ENCODE data around the gene ERCC6L2. TPM values are rescaled to one million over a fixed set of nuclear protein-coding genes. Genes with fewer than 3 reads are reported as not detected.

ERCC6L2 gene
- total and polyA plus RNA-seq, 9 of the 15 experiments (the other 6 are each of a cell fraction or from before 2014, with no cell fraction given): 7.8 to 42.8 (median 23.6) TPM

DNA sequence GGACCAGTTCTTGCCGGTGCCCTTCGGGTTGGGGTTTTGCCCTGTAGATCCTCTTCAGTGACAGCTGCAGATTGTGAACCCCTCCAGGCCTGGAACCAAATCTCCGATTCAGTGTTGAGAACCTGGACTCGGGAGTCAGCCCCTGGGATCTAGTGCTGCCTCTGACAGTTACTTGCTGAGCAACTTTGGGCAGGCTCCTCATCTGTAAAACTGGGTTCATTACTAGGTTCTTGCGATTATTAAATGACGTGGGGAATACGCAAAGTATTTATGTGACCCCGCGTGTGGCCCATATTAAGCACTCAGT, 600 bp downstream of the ERCC6L2 start (continued):
- 0 out of 2 replicates have a peak, but pooled peaks have one; percentile 2 for TF ChIP-seq ERF (CRISPR knock-in tag; IDR thresholded peaks at IDR 0.05)
- TF ChIP-seq NCOR1 (IDR thresholded peaks at IDR 0.05): 0 out of 2 replicates have a peak, but pooled peaks have one; percentile 0
- TF ChIP-seq ZNF239 (CRISPR knock-in tag; IDR thresholded peaks at IDR 0.05): no peak
- TF ChIP-seq, protein P1, sequence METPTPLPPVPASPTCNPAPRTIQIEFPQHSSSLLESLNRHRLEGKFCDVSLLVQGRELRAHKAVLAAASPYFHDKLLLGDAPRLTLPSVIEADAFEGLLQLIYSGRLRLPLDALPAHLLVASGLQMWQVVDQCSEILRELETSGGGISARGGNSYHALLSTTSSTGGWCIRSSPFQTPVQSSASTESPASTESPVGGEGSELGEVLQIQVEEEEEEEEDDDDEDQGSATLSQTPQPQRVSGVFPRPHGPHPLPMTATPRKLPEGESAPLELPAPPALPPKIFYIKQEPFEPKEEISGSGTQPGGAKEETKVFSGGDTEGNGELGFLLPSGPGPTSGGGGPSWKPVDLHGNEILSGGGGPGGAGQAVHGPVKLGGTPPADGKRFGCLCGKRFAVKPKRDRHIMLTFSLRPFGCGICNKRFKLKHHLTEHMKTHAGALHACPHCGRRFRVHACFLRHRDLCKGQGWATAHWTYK (CRISPR knock-in tag; IDR thresholded peaks at IDR 0.05): no peak
- TF ChIP-seq HDAC1 (IDR thresholded peaks at IDR 0.05): peak in 1 of 2 experiments; percentile 7; a peak in 1 of 4 replicates
- TF ChIP-seq ZZZ3 (IDR thresholded peaks at IDR 0.05): no peak
- no peak for TF ChIP-seq BCOR (IDR thresholded peaks at IDR 0.05)
- TF ChIP-seq, protein P2, sequence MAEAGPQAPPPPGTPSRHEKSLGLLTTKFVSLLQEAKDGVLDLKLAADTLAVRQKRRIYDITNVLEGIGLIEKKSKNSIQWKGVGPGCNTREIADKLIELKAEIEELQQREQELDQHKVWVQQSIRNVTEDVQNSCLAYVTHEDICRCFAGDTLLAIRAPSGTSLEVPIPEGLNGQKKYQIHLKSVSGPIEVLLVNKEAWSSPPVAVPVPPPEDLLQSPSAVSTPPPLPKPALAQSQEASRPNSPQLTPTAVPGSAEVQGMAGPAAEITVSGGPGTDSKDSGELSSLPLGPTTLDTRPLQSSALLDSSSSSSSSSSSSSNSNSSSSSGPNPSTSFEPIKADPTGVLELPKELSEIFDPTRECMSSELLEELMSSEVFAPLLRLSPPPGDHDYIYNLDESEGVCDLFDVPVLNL (CRISPR knock-in tag; IDR thresholded peaks at IDR 0.05; ENCODE audit: low read depth): no peak
- 0 out of 2 replicates have a peak, but pooled peaks have one; percentile 22 for TF ChIP-seq KLF10 (CRISPR knock-in tag; IDR thresholded peaks at IDR 0.05)
- no peak for TF ChIP-seq TAF9B (IDR thresholded peaks at IDR 0.05; ENCODE audit: partially characterized antibody)
- 0 out of 2 replicates have a peak, but pooled peaks have one; percentile 22 for TF ChIP-seq ZNF589 (CRISPR knock-in tag; IDR thresholded peaks at IDR 0.05; ENCODE audit: low read depth)
- TF ChIP-seq HDGF (IDR thresholded peaks at IDR 0.05): no peak
- TF ChIP-seq, protein P3, sequence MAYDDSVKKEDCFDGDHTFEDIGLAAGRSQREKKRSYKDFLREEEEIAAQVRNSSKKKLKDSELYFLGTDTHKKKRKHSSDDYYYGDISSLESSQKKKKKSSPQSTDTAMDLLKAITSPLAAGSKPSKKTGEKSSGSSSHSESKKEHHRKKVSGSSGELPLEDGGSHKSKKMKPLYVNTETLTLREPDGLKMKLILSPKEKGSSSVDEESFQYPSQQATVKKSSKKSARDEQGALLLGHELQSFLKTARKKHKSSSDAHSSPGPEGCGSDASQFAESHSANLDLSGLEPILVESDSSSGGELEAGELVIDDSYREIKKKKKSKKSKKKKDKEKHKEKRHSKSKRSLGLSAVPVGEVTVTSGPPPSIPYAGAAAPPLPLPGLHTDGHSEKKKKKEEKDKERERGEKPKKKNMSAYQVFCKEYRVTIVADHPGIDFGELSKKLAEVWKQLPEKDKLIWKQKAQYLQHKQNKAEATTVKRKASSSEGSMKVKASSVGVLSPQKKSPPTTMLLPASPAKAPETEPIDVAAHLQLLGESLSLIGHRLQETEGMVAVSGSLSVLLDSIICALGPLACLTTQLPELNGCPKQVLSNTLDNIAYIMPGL (CRISPR knock-in tag; IDR thresholded peaks at IDR 0.05): 0 out of 2 replicates have a peak, but pooled peaks have one; percentile 25
- 0 out of 2 replicates have a peak, but pooled peaks have one; percentile 15 for TF ChIP-seq NR2C1 (IDR thresholded peaks at IDR 0.05)
- TF ChIP-seq NR2C1 (tag; IDR thresholded peaks at IDR 0.05): no peak
- TF ChIP-seq MEF2A (IDR thresholded peaks at IDR 0.05; ENCODE audit: control insufficient read depth, low read depth, low read length): no peak
- TF ChIP-seq CBX5 (IDR thresholded peaks at IDR 0.05; ENCODE audit: borderline replicate concordance, low read depth): no peak
- TF ChIP-seq, protein P4, sequence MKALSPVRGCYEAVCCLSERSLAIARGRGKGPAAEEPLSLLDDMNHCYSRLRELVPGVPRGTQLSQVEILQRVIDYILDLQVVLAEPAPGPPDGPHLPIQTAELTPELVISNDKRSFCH (CRISPR knock-in tag; IDR thresholded peaks at IDR 0.05): no peak
- TF ChIP-seq, protein P4 (tag; IDR thresholded peaks at IDR 0.05): peak; percentile 7; the same call in 1 of the 2 replicates
- TF ChIP-seq SUPT5H (IDR thresholded peaks at IDR 0.05): 0 out of 2 replicates have a peak, but pooled peaks have one; percentile 13
- TF ChIP-seq CREBBP (IDR thresholded peaks at IDR 0.05; ENCODE audit: low read depth, low read length): no peak
- TF ChIP-seq NEUROD1 (IDR thresholded peaks at IDR 0.05; ENCODE audit: borderline replicate concordance, low read depth, low read length, partially characterized antibody): no peak
- TF ChIP-seq ZNF551 (CRISPR knock-in tag; IDR thresholded peaks at IDR 0.05): 0 out of 2 replicates have a peak, but pooled peaks have one; percentile 51
- TF ChIP-seq PHF8 (IDR thresholded peaks at IDR 0.05; ENCODE audit: borderline replicate concordance, low read length): peak; percentile 59
- 0 out of 2 replicates have a peak, but pooled peaks have one; percentile 67 for TF ChIP-seq ZNF175 (CRISPR knock-in tag; IDR thresholded peaks at IDR 0.05; ENCODE audit: low read depth)
- TF ChIP-seq DMBX1 (CRISPR knock-in tag; IDR thresholded peaks at IDR 0.05; ENCODE audit: borderline replicate concordance): no peak
- TF ChIP-seq ZNF707 (CRISPR knock-in tag; conservative IDR thresholded peaks at IDR 0.05): no peak
- TF ChIP-seq NBN (IDR thresholded peaks at IDR 0.05; ENCODE audit: low read depth): no peak

Measured in K562 (cell line).